GM21723 (cell line): ENCODE results near the gene PPP2R2C.

Experiments used
- ATAC-seq: cut with Tn5 transposase; IDR thresholded peaks from one replicate; pipeline ENCODE4 v1.9.1; 2021; ENCODE audit warnings: mild to moderate bottlenecking, moderate library complexity; ENCODE audit not compliant: unreplicated experiment

The PPP2R2C gene

GRCh38 chr4:6292376-6293096, 179.9 kb downstream of the PPP2R2C start:
- no peak for ATAC-seq

- ATAC-seq: no peak
Observed at GRCh38 chr4:6291784-6292297, 180.6 kb downstream of the PPP2R2C start.

GRCh38 chr4:6290769-6291547, 181.5 kb downstream of the PPP2R2C start:
- no peak for ATAC-seq

- no peak for ATAC-seq
Observed at GRCh38 chr4:6290256-6290655, 182.2 kb downstream of the PPP2R2C start.

- no peak for ATAC-seq
Observed at GRCh38 chr4:6288871-6289270, 183.5 kb downstream of the PPP2R2C start.

- no peak for ATAC-seq
Observed at GRCh38 chr4:6288342-6288741, 184.1 kb downstream of the PPP2R2C start.

GRCh38 chr4:6287017-6287788, 185.2 kb downstream of the PPP2R2C start:
- ATAC-seq: no peak

GRCh38 chr4:6283282-6283681, 189.1 kb downstream of the PPP2R2C start:
- ATAC-seq: no peak

- no peak for ATAC-seq
Observed at GRCh38 chr4:6282314-6282771, 190.1 kb downstream of the PPP2R2C start.

GRCh38 chr4:6281436-6282313, 190.7 kb downstream of the PPP2R2C start:
- ATAC-seq: no peak

GRCh38 chr4:6280365-6280996, 191.9 kb downstream of the PPP2R2C start:
- no peak for ATAC-seq

- ATAC-seq: no peak
Observed at GRCh38 chr4:6279582-6280289, 192.7 kb downstream of the PPP2R2C start.

GRCh38 chr4:6278801-6279197, 193.6 kb downstream of the PPP2R2C start:
- peak; percentile 94 for ATAC-seq

- no peak for ATAC-seq
Observed at GRCh38 chr4:6277935-6278800, 194.2 kb downstream of the PPP2R2C start.

GRCh38 chr4:6277139-6277802, 195.1 kb downstream of the PPP2R2C start:
- no peak for ATAC-seq

- no peak for ATAC-seq
Observed at GRCh38 chr4:6275898-6276806, 196.3 kb downstream of the PPP2R2C start.

- no peak for ATAC-seq
Observed at GRCh38 chr4:6275351-6275750, 197.1 kb downstream of the PPP2R2C start.
